Glomerular visceral epithelial cell (primary cell): Measurements from ENCODE around the gene NEMP2.

Experiments
- DNase-seq: peaks from one replicate; pipeline ENCODE4 v3.0.0-alpha.2; 2016; ENCODE audit errors: extremely low spot score

Gene NEMP2

GRCh38 chr2:190457256-190457655 lies 77.3 kb downstream of the NEMP2 start:
- DNase-seq, result no peak

DNA sequence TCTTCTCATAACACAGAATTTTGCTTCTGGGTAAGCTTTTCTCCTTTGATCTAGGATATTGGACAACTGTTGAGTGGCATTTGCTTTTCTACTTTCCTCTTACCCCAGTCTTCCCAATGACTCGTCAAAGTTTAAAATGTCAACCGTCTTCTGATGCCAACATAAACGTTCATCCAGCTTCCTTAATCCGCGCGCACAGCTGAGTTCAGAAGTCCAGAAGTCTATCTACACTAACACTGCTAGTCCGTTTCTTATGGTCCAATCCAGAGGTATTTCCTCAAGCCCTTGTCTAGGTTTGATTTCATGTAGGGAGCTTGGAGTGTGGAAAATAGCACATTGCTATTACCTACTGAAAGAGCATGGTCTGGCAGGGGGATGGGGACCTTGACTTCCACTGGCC lies 77.7 kb downstream of the NEMP2 start:
- DNase-seq, result no peak

GRCh38 chr2:190455358-190456095 lies 79.0 kb downstream of the NEMP2 start:
- no peak for DNase-seq

DNA sequence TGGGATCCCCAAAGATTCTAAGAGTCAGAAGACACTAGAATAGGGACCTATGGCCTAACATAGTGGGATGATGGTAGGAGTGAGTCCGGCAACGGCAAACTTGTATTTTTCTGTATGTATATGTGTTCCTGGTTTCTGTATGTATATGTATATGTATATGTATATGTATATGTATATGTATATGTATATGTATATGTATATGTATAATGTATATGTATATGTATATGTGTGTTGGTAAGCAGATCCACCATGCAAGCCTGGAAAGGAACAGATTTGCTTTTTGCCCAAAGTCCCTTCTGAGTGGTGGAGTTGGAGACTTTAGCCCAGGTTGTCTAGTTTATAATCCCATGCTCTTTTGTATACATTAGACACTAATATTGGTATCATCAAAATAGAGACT lies 79.7 kb downstream of the NEMP2 start:
- no peak for DNase-seq
